ENCODE results near the gene ST14. TPM values are rescaled to one million over a fixed set of nuclear protein-coding genes. Genes with fewer than 3 reads are reported as not detected.
"Not testable (repeated sequence)": the region's sequence is repeated elsewhere in the genome, so short reads cannot be mapped to it uniquely, and the experiment has no call there.

Gene ST14
- polyA plus RNA-seq, 1 donor (not counting 4 experiments of a cell fraction or from before 2014, with no cell fraction given) = 45.8 TPM

DNA sequence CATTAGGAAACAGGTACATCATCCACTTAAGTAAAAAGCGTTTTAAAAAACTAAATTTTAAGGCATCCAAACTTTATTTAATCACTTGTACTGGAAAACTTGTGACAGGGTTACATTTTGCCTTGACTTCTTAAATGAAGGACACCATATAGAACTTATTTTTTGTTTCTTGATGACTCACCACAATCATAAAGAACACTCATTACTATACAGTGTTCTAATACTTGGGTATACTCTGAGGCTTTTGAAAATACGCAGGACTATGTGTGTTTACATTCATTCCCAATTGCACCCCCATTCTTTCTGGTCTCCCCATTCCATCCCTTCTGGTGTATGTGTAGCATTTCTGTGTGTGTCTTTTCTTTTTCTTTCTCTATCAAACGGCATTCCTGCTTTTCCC is 85.3 kb downstream of the ST14 start:
- no peaks in the 10 kb centered on the region for H3K4me1 ChIP-seq (ENCODE audit: control insufficient read depth, extremely low read depth, insufficient read depth, low read length)
- H2AFZ ChIP-seq (ENCODE audit: control insufficient read depth, low read length) = no peak overlapping the region
- no peaks in the 10 kb centered on the region for H3K9me1 ChIP-seq (ENCODE audit: control insufficient read depth, extremely low read depth, insufficient read depth, low read length)
- no peak overlapping the region for H3K9ac ChIP-seq (ENCODE audit: control insufficient read depth, extremely low read depth, insufficient read depth, low read length)
- H3K79me2 ChIP-seq (ENCODE audit: control insufficient read depth, insufficient read depth, low read length) = peaks cover 2% of the 10 kb centered on the region
- no peaks in the 10 kb centered on the region for H3K27me3 ChIP-seq (ENCODE audit: control insufficient read depth, extremely low read depth, insufficient read depth, low read length)
- no peak overlapping the region for H3K4me2 ChIP-seq (ENCODE audit: control insufficient read depth, extremely low read depth, insufficient read depth, low read depth, low read length)
- H3K36me3 ChIP-seq (ENCODE audit: control insufficient read depth in 2 of 2, extremely low read depth in 1 of 2, insufficient read depth in 2 of 2, low read length in 2 of 2) = no peaks in the 10 kb centered on the region
- no peak for FAIRE-seq
- dilution Hi-C loops (cut with MboI; ENCODE audit: extremely low pct_ligation_motif_present, low sequenced_read_pairs) = no loop called here
- TF ChIP-seq, protein P1, sequence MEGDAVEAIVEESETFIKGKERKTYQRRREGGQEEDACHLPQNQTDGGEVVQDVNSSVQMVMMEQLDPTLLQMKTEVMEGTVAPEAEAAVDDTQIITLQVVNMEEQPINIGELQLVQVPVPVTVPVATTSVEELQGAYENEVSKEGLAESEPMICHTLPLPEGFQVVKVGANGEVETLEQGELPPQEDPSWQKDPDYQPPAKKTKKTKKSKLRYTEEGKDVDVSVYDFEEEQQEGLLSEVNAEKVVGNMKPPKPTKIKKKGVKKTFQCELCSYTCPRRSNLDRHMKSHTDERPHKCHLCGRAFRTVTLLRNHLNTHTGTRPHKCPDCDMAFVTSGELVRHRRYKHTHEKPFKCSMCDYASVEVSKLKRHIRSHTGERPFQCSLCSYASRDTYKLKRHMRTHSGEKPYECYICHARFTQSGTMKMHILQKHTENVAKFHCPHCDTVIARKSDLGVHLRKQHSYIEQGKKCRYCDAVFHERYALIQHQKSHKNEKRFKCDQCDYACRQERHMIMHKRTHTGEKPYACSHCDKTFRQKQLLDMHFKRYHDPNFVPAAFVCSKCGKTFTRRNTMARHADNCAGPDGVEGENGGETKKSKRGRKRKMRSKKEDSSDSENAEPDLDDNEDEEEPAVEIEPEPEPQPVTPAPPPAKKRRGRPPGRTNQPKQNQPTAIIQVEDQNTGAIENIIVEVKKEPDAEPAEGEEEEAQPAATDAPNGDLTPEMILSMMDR (optimal IDR thresholded peaks at IDR 0.05 in 1 of 3, IDR thresholded peaks at IDR 0.05 in 1 of 3, conservative IDR thresholded peaks at IDR 0.05 in 1 of 3; ENCODE audit: extremely low read depth in 1 of 3, insufficient read depth in 2 of 3, low read length in 3 of 3) = no peak
- TF ChIP-seq EZH2 (IDR thresholded peaks at IDR 0.05; ENCODE audit: low read length) = no peak
- no peaks in the 10 kb centered on the region for H4K20me1 ChIP-seq (ENCODE audit: control insufficient read depth, extremely low read depth, insufficient read depth, low read length)
- no peak overlapping the region for H3K27ac ChIP-seq (ENCODE audit: control insufficient read depth, insufficient read depth, low read length)
- DNase-seq (ENCODE audit: low read depth, low spot score) = no peak
- no peaks in the 10 kb centered on the region for H3K9me3 ChIP-seq (ENCODE audit: control insufficient read depth, low read depth, low read length)
- H3K4me3 ChIP-seq (ENCODE audit: control insufficient read depth in 2 of 3, extremely low read depth in 1 of 3, insufficient read depth in 2 of 3, low read depth in 1 of 3, low read length in 3 of 3) = no peak overlapping the region

DNA sequence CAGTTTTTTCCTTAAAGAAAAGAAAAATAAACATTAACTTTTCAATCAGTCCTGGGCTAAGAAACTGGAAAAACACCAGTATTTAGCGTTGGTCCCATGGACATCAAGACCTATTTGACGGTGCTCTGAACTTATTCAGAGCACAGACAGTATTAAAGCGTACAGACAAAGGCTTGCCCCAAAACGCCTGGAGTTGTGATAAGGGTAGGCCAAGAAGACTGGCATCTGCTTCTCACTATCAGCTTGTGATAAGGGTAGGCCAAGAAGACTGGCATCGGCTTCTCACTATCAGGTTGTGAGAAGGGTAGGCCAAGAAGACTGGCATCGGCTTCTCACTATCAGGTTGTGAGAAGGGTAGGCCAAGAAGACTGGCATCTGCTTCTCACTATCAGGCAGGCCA is 85.8 kb downstream of the ST14 start:
- H3K27ac ChIP-seq (ENCODE audit: control insufficient read depth, insufficient read depth, low read length); H3K9me3 ChIP-seq (ENCODE audit: control insufficient read depth, low read depth, low read length); H3K4me2 ChIP-seq (ENCODE audit: control insufficient read depth, extremely low read depth, insufficient read depth, low read depth, low read length); dilution Hi-C loops (cut with MboI; ENCODE audit: extremely low pct_ligation_motif_present, low sequenced_read_pairs); H3K9ac ChIP-seq (ENCODE audit: control insufficient read depth, extremely low read depth, insufficient read depth, low read length); FAIRE-seq; H4K20me1 ChIP-seq (ENCODE audit: control insufficient read depth, extremely low read depth, insufficient read depth, low read length); H3K79me2 ChIP-seq (ENCODE audit: control insufficient read depth, insufficient read depth, low read length); H3K4me3 ChIP-seq (ENCODE audit: control insufficient read depth in 2 of 3, extremely low read depth in 1 of 3, insufficient read depth in 2 of 3, low read depth in 1 of 3, low read length in 3 of 3); DNase-seq (ENCODE audit: low read depth, low spot score); H3K4me1 ChIP-seq (ENCODE audit: control insufficient read depth, extremely low read depth, insufficient read depth, low read length); H3K27me3 ChIP-seq (ENCODE audit: control insufficient read depth, extremely low read depth, insufficient read depth, low read length); H3K9me1 ChIP-seq (ENCODE audit: control insufficient read depth, extremely low read depth, insufficient read depth, low read length); H3K36me3 ChIP-seq (ENCODE audit: control insufficient read depth in 2 of 2, extremely low read depth in 1 of 2, insufficient read depth in 2 of 2, low read length in 2 of 2); H2AFZ ChIP-seq (ENCODE audit: control insufficient read depth, low read length): not testable (repeated sequence)

- DNase-seq (ENCODE audit: low read depth, low spot score) (no peak), FAIRE-seq (no peak)
- Histone ChIP-seq H3K9me1 (ENCODE audit: control insufficient read depth, extremely low read depth, insufficient read depth, low read length) (no peaks in the 10 kb centered on the region), H3K4me3 (ENCODE audit: control insufficient read depth in 2 of 3, extremely low read depth in 1 of 3, insufficient read depth in 2 of 3, low read depth in 1 of 3, low read length in 3 of 3) (no peak overlapping the region), H3K79me2 (ENCODE audit: control insufficient read depth, insufficient read depth, low read length) (peaks cover 4% of the 10 kb centered on the region), H4K20me1 (ENCODE audit: control insufficient read depth, extremely low read depth, insufficient read depth, low read length) (no peaks in the 10 kb centered on the region), H3K4me1 (ENCODE audit: control insufficient read depth, extremely low read depth, insufficient read depth, low read length) (no peaks in the 10 kb centered on the region), H3K9me3 (ENCODE audit: control insufficient read depth, low read depth, low read length) (no peaks in the 10 kb centered on the region), H3K4me2 (ENCODE audit: control insufficient read depth, extremely low read depth, insufficient read depth, low read depth, low read length) (no peak overlapping the region), H3K36me3 (ENCODE audit: control insufficient read depth in 2 of 2, extremely low read depth in 1 of 2, insufficient read depth in 2 of 2, low read length in 2 of 2) (no peaks in the 10 kb centered on the region), H2AFZ (ENCODE audit: control insufficient read depth, low read length) (no peak overlapping the region), H3K27ac (ENCODE audit: control insufficient read depth, insufficient read depth, low read length) (no peak overlapping the region), H3K9ac (ENCODE audit: control insufficient read depth, extremely low read depth, insufficient read depth, low read length) (no peak overlapping the region), H3K27me3 (ENCODE audit: control insufficient read depth, extremely low read depth, insufficient read depth, low read length) (no peaks in the 10 kb centered on the region)
- TF ChIP-seq, protein P1 (optimal IDR thresholded peaks at IDR 0.05 in 1 of 3, IDR thresholded peaks at IDR 0.05 in 1 of 3, conservative IDR thresholded peaks at IDR 0.05 in 1 of 3; ENCODE audit: extremely low read depth in 1 of 3, insufficient read depth in 2 of 3, low read length in 3 of 3) = no peak
- no peak for TF ChIP-seq EZH2 (IDR thresholded peaks at IDR 0.05; ENCODE audit: low read length)
- dilution Hi-C loops (cut with MboI; ENCODE audit: extremely low pct_ligation_motif_present, low sequenced_read_pairs) = no loop called here
Observed at GRCh38 chr11:130246270-130246669, 86.7 kb downstream of the ST14 start.

Measured in keratinocyte (primary cell).